CD4-positive, alpha-beta T cell treated with Interleukin-17A for 4 hours (primary cell): ENCODE results near the gene ZFR2.
A peak's percentile ranks its signal among the peaks of the same experiment; 100 is the strongest.

ENCODE experiments used
- DNase-seq: peaks from one replicate; pipeline ENCODE4 v3.0.0-alpha.2; 2020; ENCODE audit warnings: mixed read lengths

The ZFR2 gene

DNA sequence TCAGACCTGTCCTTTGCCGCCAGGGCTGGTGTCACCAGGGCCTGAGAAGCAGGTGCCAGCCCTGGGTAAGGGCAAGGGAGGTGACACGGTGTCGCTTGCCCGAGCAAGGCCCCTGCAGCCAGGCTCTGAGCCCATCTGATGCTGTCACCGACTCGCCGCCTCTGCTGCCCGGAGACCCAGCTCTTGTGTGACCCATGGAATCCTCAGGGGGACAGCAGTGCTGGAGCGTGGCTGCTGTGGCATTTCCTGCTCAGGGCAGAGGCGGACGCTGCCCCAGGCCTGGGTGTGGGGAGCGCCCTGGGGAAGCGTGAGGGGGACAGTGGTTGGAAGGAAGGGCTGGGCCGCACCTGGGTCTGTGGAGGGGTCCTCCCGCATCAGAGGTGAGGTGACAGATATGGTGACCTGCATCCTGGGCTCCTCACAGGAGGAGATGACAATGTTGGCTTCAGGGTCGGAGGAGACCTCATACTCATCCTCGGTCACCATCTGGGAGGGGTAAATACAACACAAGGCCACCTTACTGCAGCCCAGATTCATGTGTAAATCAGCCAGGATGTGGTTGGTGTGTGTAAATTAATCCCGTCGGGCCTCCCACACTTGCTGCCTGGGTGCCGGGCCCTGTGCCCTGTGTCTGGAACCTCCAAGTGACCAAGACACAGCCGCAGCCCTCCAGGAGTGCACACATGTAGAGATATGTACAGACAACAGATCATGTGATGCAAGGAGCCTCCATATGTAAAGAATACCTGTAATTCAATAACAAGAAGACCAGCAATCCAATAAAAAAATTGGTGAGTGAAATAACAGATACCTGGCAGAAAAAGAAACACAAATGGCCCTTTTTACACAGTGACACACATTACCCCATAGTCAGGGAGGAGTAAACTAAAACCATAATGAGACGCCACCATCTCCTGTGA, 55.1 kb downstream of the ZFR2 start:
- peak; percentile 31 for DNase-seq

DNA sequence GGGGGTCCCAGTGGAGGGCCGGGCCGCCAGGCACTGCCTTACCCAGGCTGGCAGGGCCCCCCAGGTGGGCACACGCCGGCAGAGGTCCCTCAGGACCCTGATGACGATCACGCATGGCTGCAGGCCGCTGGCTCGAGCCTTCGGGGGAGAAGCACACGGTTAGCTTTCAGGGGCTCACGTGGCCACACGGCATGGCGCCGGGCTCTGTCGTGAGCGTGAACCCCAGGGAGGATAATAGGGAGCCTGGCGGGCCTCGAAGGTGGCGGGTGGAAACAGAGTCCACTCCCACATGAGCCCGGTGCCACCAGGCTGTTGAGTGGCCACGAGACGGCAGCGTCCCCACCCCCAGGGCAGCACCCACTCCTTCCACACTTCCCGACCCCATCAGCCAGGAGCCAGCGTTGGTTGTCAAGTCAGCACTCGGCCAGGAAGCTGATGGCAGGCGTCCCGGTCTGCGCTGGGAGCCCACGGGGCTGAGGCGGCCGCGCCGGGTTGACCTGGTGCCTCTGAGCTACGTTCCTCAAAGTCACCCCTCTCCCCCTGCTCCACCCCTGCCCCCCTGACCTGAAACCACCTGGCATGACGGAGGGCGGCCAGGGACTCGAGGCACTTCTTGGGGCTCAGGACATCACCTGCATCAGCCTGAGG, 58.0 kb downstream of the ZFR2 start:
- no peak for DNase-seq

DNA sequence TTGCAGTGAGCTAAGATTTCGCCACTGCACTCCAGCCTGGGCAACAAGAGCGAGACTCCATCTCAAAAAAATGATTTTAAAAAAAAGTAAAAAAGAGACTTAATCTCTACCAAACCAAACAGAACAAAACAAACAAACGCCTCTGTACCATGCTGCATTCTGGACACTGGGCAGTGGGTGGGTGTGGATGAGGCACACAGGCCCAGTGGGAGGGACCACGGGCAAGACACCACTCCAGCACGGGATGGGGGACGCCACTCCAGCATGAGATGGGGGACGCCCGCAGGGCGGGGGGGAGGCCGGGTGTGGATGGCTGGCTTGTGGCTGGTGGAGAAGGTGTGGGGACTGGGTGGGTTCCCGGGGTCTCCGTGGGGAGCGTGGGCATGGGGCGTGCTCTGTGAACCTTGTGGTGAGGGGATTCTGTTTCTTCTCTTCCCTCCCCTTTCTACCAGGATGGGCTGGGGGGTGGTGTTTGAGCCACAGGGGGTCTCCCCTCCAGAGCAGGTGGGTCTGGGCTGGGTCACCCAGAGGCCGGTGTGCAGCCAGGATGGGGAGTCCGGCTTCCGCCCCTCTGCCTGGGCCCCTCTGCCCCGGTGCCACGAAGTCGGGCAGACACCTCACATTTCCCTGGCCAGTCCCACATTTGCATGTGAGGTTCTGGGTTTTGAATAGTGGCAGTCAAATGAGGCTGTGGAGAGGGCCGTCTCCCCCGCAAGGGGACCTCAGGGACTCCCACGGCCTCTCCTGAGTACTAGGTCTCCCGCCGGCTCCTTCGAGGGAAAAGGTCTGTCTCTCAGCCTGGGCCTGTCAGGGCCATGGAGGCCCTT, 58.7 kb downstream of the ZFR2 start:
- DNase-seq: no peak

DNA sequence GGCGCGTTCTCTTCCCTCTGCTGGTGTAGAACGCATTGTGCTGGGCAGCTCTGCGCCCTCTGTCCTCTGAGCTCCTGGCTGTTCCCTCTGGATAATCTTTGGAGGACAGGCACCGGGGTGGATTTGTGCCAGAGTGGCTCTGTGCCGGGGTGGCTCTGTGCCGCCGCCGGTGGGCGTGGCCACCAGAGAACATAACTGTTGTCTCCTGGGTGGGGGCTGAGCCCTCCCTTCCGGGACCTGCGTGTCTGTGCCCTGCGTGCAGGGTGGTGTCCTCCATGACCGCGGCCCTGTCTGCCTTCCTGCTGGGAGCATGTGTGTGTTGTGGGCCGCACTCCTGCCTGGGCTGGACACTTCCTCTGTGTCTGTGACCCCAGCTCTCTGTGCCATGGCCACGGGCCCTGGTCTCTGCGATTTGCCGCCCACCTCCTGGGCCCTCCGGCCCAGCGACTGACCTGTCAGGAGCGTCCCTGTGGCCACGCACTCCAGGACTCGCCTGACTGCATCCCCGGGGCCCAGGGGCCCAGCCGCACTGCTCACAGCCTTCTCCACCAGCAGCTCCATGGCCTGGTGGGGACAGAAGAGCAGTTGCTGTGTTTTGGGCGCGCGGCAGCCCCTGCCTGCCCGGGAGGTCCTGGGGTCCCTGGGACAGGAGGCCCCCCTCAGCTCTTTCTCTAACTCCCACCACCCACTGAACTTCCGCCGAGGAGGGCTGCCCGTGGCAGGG, 60.3 kb downstream of the ZFR2 start:
- no peak for DNase-seq

DNA sequence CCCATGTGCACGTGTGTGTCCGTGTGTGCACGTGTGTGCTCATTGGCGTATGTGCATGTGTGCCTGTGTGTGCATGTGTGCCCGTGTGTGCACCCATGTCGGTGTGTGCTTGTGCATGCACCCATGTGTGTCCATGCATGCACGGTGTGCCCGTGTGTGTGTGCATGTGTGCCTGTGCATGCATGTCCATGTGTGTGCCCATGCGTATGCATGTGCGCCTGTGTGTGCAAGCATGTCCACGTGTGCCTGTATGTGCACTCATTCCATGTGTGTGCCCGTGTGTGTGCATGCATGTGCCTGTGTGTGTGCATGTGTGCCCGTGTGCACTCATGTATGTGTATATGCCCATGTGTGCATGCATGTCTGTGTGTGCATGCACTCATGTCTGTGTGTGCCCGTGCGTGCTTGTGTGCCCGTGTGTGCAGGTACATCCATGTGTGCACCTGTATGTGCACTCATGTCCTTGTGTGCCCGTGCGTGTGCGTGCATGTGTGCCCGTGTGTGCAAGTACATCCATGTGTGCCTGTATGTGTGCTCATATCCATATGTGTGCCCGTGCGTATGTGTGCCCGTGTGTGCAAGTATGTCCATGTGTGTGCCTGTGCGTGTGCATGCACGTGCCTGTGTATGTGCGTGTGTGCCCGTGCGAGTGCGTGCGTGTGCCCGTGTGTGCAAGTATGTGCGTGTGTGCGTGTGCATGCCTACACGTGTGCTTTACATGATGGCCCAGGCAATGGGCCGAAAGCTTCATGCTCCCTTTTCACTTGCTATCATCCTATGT, 61.1 kb downstream of the ZFR2 start:
- no peak for DNase-seq

DNA sequence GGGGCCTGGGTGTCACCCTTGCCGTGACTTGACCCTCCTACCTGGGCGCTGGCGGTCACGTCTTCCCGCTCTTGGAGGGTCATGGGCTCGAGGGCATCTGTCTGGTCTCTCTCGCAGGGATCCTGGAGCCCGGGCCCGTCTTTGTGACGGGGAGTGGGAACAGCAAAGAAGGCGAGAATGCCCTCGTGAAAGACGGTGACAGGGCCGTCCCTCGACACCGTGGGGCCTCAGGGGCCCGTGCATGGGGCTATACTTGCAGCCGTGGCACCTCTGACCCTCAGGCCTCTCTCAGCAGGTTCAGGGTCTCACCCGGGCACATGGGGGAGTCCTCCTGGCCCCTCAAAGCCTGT, 61.7 kb downstream of the ZFR2 start:
- DNase-seq: no peak

DNA sequence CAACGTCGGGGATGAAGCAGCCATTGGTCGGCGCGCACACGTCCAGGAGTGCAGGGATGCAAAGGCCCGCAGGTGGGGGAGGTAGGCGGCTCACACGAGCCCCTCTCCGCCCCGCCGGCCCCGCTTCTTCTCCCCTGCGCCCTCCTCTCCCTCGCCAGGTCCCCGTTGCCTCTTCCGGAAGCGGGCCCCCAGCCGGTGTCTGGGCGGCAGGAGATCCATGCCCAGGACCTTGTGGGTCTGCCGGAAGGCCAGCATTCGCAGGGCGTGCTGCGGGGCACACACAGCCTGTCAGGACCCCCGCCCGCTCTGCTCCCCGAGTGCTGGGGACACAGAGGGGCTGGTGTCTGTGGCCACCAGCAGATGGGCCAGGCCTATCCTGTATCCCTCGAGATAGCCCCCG, 63.0 kb downstream of the ZFR2 start:
- DNase-seq: no peak

DNA sequence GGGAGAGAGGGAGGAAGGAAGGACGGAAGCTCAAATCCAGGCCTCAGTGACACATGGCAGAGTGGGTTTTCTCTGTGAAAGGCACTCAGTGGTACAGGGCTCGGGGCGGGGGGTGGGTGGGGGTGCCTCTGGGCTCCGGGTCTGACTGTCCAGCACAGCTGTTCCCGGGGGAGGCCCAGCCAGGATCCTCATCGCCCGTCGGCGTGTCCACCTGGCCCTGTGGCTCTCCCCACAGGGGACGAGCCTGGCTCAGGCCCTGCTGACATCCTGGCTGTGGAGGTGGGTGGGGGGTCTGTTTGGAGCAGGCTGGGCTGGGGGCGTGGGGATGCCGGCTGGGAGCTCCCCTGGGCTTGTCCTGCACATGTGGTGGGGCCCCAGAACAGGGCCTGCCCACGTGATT, 64.4 kb downstream of the ZFR2 start:
- DNase-seq: no peak

DNA sequence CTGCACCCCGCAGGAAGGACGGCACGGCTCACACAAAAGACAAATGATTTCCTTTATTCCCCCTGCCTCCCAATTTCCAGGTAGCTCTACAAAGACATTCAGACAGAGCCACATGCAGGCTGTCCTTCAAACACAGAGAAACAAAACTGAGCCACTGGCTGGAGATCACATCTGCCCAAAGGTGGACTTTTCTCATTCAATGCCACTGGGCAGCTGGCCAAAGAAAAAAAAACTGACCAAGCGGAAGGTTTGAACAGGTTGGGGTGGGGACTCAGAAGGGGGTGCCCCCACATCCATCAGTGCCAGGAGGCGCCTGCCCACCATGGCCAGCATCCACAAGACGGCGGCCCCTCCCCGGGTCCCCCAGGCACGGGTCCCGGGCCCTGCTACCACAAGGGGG, 64.9 kb downstream of the ZFR2 start:
- no peak for DNase-seq

DNA sequence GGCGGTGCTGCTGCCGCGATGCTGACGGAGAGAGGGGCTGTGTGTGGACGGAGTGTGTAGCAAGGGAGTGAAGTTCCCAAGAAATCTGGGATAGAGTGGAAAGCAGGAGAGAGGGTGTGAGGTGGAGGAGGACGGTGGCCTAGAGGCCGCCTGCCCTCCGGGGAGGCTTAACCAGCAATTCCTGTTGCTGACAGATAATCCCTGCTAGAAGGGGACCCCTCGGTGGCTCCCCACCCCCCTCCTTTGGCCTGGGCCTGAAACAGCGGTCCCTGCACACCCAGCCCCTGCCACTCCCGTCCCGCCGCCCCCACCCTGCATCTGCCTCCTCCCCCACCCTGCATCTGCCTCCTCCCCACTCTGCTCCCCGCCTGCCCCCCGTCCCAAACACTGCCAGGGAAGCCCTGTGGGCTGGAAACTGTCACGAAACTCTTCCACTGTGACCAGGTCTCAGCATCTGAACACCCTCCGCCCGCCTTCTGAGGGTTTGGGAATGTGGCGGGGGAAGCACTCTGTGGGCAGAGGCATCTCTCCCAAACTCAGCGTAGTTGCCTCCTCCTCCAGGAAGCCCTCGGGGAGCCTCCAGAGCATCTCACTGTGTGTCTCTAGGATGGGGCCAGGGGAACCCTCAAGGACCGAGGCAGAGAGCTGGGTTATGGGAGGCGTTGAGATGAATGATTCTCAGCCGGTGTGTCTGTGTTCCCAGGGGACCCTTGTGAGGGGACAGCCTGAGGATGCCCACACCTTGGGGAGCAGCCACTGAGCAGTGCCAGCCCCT, 65.5 kb downstream of the ZFR2 start:
- DNase-seq: no peak

DNA sequence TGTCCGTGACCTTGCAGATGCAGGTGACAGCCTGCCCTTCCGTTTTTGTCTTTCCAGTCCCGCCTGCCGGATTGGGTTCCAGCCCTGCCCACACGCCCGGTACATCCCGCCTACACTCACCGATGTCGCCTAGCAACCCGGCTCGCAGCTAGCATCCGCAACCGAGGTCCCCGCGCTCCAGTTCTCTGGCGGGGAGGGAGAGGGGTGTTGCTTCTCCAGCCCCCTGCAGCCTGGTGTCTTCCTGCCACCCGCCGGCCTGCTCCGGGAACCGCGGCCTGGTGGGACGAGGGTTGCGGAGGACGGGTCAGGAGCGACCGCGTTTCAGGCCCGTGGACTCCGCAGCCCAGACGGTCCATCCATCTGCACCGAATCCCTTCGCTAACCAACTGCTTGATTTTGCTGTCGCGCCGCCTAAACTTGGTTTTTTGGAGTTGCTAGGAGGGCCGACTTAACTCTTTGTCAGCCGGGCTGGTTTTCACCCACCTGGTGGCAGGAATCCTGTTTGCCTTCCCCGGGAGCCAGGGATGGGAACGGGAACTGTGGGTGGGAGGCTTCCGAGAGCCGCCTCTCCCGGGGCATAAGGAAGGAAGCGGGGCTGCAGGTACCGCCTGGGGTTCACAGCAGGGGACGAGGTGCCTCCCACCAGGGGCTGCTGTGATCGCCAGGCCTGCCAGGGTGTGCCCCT, 67.3 kb downstream of the ZFR2 start:
- DNase-seq: peak; percentile 77

DNA sequence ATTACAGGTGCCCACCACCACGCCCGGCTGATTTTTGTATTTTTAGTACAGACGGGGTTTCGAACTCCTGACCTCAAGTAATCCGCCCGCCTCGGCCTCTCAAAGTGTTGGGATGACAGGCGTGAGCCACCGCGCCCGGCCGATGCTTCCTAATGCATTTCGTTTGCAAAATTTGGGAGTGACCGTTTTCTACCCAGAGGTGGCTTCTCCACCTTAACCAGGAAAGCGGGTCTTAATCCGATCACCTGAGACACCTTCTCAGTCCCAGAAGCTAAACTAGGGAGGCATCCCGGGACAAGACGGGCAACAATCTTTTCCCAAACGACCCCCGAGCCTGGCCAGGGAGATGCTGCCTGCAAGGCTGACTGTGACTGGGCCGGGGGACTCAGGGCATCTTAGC, 67.8 kb downstream of the ZFR2 start:
- DNase-seq: no peak

DNA sequence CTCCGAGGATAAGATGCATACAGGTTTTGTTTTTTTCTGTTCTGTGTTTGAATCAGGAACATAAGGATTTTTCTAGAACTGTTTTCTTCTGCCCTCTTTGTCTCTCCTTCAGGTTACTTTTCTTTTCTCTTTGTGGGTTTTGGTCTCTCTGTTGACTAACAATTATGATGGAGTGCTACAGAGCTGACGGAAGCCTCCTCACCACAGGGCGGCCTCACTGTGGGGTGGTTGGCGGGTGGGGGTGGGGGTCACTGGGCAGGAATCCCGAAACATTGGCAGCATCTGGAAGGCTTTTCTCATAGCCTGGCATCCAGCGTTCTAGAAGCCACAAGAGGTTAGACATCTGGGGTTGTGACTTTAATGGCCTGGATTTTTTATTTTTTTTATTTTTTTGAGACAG, 70.7 kb downstream of the ZFR2 start:
- peak; percentile 55 for DNase-seq

DNA sequence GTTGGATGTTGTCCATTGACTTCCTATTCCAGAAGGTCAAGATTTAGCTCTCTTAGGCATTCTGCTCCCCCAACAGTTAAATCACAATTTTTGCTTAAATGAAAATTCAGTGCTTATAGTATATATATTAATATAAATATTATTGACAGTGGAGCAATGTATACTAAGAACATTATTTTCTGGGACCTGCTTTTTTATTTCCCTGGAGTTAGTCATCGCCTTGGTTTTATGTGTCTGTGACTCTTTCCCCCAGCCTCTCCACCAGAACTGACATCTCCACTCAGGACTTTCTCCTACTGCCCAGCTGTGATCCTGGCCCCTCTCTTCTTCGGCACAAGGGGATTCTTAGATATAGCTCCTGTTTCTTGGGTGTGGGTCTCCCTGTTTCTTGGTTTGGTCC, 72.5 kb downstream of the ZFR2 start:
- no peak for DNase-seq

DNA sequence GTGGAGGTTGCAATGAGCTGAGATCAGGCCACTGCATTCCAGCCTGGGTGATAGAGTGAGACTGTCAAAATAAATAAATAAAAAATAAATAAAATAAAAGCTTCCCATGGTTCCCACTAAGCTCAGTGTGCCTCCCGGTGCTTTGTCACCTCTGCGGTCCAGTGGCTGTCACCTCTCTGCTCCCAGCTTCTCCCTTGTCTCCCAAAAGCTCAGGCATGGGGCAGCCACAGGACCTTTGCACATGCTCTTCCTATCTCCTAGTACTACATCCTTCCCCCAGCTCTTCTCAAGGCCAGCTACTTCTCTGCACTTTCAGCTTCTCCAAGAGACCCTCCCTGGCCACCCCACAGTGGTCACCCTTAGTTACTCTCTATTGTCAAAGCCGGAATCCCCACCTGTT, 75.0 kb downstream of the ZFR2 start:
- DNase-seq: no peak

DNA sequence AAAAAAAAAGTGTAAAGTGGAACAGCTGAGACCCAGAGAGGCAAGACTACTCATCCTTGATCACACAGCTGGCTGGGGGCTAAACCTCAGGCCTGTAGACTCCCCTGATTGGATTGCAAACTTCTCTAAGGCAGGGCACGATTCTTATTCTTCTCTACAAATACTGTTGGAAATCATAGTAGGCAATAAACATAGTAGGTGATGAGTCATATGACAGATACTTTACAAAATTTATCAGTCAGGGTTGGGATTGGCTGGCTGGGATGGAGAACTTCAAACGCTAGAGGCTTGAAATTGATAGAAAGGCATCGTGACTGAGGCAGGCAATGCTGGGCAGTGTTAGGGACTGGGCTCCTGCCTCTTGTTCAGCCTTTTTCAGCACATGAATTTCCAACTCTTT, 76.7 kb downstream of the ZFR2 start:
- no peak for DNase-seq

DNA sequence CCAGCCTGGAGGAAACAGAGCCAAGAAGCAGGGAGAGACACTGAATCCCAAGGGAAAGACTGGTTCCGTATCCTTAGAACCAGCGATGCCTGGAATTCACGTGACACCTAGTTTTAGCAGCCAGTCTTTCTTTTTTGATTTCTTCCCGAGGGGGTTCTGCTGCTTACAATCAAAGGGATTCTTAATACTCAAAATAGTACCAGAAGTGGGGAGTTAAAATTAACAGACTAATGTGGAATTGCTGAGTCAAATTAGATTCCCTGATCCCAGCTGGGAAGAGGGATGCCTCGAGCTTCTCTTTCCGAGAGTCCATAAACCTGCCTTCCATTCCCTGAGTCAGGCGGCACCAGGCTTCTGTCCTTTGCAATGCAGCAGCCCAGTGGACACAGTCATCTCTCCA, 77.9 kb downstream of the ZFR2 start:
- no peak for DNase-seq

DNA sequence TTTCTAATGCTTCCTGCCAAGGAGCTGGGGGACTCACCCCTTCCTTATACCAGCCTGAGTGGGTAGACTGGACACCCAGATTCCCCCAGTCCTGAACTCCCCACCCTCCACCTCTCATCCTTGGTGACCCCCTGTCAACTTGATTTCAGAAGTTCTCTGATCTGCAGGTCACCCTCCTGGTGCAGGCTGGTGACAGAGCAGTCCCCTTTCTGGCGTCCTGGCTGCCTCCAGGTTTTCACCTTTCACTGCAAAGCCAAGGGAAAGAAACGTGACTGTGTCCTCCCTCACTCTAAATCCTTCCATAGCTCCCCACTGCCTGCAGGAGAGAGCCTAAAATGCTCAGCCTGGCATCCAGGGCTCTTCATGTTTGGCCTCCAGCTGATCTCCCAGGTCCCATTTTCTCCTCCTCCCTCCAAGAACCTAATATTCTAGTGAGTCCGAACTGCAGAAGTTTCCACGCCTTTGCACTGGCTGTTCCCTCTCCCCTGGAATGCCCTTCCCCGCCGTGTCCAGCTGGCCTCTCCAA, 78.6 kb downstream of the ZFR2 start:
- DNase-seq: no peak

DNA sequence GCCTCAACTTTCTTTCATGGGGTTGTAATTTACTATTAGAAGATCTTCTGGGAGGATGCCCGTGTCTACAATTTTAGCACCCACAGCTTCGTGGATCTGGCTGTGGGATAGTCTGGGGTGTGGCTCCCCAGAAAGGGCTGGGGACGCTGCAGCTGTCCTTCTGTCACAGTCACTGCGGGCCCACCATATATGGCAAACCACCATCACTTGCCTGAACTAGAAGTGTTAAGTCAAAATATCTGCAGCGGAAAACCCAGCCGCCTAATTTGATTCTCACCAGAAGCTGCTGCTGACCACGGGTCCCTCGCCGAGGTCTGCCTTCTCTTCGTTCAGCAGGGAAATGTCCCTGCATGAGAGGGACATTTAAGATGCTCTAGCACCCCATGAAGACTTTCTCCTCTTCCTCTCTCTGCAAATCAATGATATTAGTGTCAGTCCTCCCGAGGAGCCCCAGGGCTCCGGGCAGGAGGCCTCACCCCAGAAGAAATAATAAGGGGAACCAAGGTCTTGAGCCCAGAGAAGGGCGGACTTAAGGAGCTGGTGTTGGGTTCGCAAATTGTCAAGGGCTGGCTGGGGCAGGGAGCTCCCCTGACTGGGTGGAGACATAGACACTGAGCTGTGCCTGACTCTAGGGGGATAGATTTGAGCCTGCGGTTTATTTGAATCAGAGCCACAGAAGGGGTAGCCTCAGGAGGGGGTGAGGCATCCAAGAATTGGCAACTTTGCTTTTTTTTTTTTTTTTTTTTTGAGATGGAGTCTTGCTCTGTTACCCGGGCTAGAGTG, 79.7 kb downstream of the ZFR2 start:
- DNase-seq: no peak
